Endodermal cell (in vitro differentiated cells): ENCODE results near the gene MROH9. TPM values are rescaled to one million over a fixed set of nuclear protein-coding genes. Genes with fewer than 3 reads are reported as not detected.

Experiments used
- DNase-seq: peaks from one replicate; pipeline ENCODE4 v3.0.0-alpha.2; 2017
- H3K27ac ChIP-seq: 2 replicates; pipeline ENCODE4 v1.5.1; 2013; ENCODE audit warnings: mild to moderate bottlenecking, low read depth, low read length, moderate library complexity
- H3K27me3 ChIP-seq: 2 replicates; pipeline ENCODE4 v1.6.1; 2013; ENCODE audit warnings: mild to moderate bottlenecking, low read length, moderate library complexity; ENCODE audit not compliant: insufficient read depth, control insufficient read depth, poor library complexity, severe bottlenecking
- H3K36me3 ChIP-seq: 2 replicates; pipeline ENCODE4 v1.7.0; 2013; ENCODE audit warnings: mild to moderate bottlenecking, low read length, moderate library complexity; ENCODE audit not compliant: control insufficient read depth, insufficient read depth
- H3K4me1 ChIP-seq: one replicate; pipeline ENCODE4 v1.7.0; 2013; ENCODE audit warnings: low read length; ENCODE audit not compliant: control insufficient read depth, insufficient read depth
- H3K4me3 ChIP-seq: 2 replicates; pipeline ENCODE4 v1.5.1; 2013; ENCODE audit warnings: mild to moderate bottlenecking, low read length, moderate library complexity
- H3K9ac ChIP-seq: 2 replicates; pipeline ENCODE4 v1.6.1; 2013; ENCODE audit warnings: mild to moderate bottlenecking, low read length, moderate library complexity; ENCODE audit not compliant: poor library complexity, severe bottlenecking; ENCODE audit errors: extremely low read depth
- H3K9me3 ChIP-seq: 2 replicates; pipeline ENCODE4 v1.6.1; 2013; ENCODE audit warnings: mild to moderate bottlenecking, low read length, moderate library complexity; ENCODE audit not compliant: control insufficient read depth
- H3K27ac Mint-ChIP-seq: 2 replicates; pipeline ENCODE4 v1.8.0; 2020; ENCODE audit warnings: mixed read lengths
- H3K27me3 Mint-ChIP-seq: 2 replicates; pipeline ENCODE4 v1.8.0; 2021; ENCODE audit warnings: mild to moderate bottlenecking, mixed read lengths; ENCODE audit not compliant: insufficient read depth
- H3K36me3 Mint-ChIP-seq: 2 replicates; pipeline ENCODE4 v1.8.0; 2020; ENCODE audit warnings: low read depth, mixed read lengths
- H3K4me1 Mint-ChIP-seq: 2 replicates; pipeline ENCODE4 v1.8.0; 2020; ENCODE audit warnings: mixed read lengths
- H3K4me3 Mint-ChIP-seq: 2 replicates; pipeline ENCODE4 v1.8.0; 2020; ENCODE audit warnings: mild to moderate bottlenecking, moderate library complexity, mixed read lengths
- H3K9me3 Mint-ChIP-seq: 2 replicates; pipeline ENCODE4 v1.8.0; 2020; ENCODE audit warnings: mild to moderate bottlenecking, mixed read lengths
- CTCF ChIP-seq: fragments of 200-600 bp; sonication (generic); conservative IDR thresholded peaks from 2 replicates; pipeline ENCODE4 v1.5.0; 2021; ENCODE audit warnings: antibody characterized with exemption, mild to moderate bottlenecking
- WGBS, 2 experiments: methylation state at CpG; one replicate each; pipeline versions ENCODE4 v1.1.5 to v1.1.7; 2013; ENCODE audit warnings: missing lambda C conversion rate in 2 of 2, mixed read lengths in 1 of 2; ENCODE audit not compliant: insufficient coverage in 1 of 2, insufficient read length in 1 of 2; 5-methylcytosine and 5-hydroxymethylcytosine counted together
- long read RNA-seq, 4 experiments: library from polyadenylated mRNA in 2 of 4; library from RNA in 1 of 4; library from capped mRNA in 1 of 4; stranded (forward) in 3 of 4; unstranded in 1 of 4; transcript quantifications; one replicate each; pipeline ENCODE4 v2.0.0, GENCODE V29; 2020 to 2021; ENCODE audit warnings: inconsistent platforms in 1 of 4
- polyA plus RNA-seq, 2 experiments: library from polyadenylated mRNA; stranded (reverse); fragments of 50-300 nt; gene quantifications; one replicate each; pipeline ENCODE4 v1.2.3, GENCODE V29; 2013
- total RNA-seq, 2 donors: library from RNA; stranded (reverse); fragmentation: NEBNext Ultra II Directional in 1 of 2; extraction: Animal tissue kit (Norgen Biotek cat#: 25700) in 1 of 2; gene quantifications; 2 replicates in 1 of 2; 3 replicates in 1 of 2; pipeline ENCODE4 v1.2.1, GENCODE V29; 2021

The MROH9 gene
- not detected for total RNA-seq
- polyA plus RNA-seq (2013, experiment 1 of 2): not detected
- polyA plus RNA-seq (2013, experiment 2 of 2): not detected
- long read RNA-seq, experiment 1: 0 reads
- long read RNA-seq, experiment 2: 0 reads
- long read RNA-seq, experiment 3: 0 reads
- long read RNA-seq, experiment 4: 0 reads

GRCh38 chr1:170935231-170935630, at the start of gene MROH9:
Gene MROH9 (plus strand): TSS chr1:170935534. CDS start chr1:170945557, 10,023 bp downstream.
- no peaks in the 10 kb centered on the region for H3K9me3 ChIP-seq
- H3K27ac ChIP-seq: no peak within 1 kb of the TSS
- H3K27ac Mint-ChIP-seq: no peak within 1 kb of the TSS
- peaks cover 4% of the 10 kb centered on the region for H3K9me3 Mint-ChIP-seq
- H3K4me3 ChIP-seq: no peak within 1 kb of the TSS
- no peak for DNase-seq
- H3K27me3 ChIP-seq: no peaks in the 10 kb centered on the region
- no peaks in the 10 kb centered on the region for H3K36me3 ChIP-seq
- no peaks in the 10 kb centered on the region for H3K27me3 Mint-ChIP-seq
- H3K4me3 Mint-ChIP-seq: no peak within 1 kb of the TSS
- H3K9ac ChIP-seq: no peak within 1 kb of the TSS
- no peaks in the 10 kb centered on the region for H3K36me3 Mint-ChIP-seq
- TF ChIP-seq CTCF: no peak
- no peaks in the 10 kb centered on the region for H3K4me1 ChIP-seq
- WGBS, 2 experiments: 96 to 100% methylated on average over 1 to 2 of the region's 2 CpGs
- H3K4me1 Mint-ChIP-seq: no peaks in the 10 kb centered on the region

- no peaks in the 10 kb centered on the region for H3K4me1 ChIP-seq
- Mint-ChIP-seq H3K27ac (no peak overlapping the region), H3K9me3 (no peaks in the 10 kb centered on the region), H3K4me3 (no peak overlapping the region), H3K27me3 (no peaks in the 10 kb centered on the region), H3K36me3 (no peaks in the 10 kb centered on the region), H3K4me1 (no peaks in the 10 kb centered on the region)
- H3K27ac ChIP-seq: no peak overlapping the region
- WGBS, 2 experiments: 88 to 93% methylated on average over 3 of the region's 3 CpGs
- no peak overlapping the region for H3K4me3 ChIP-seq
- H3K27me3 ChIP-seq: no peaks in the 10 kb centered on the region
- no peaks in the 10 kb centered on the region for H3K9me3 ChIP-seq
- no peak overlapping the region for H3K9ac ChIP-seq
- DNase-seq: no peak
- H3K36me3 ChIP-seq: no peaks in the 10 kb centered on the region
- TF ChIP-seq CTCF: no peak
Measured at GRCh38 chr1:170885551-170885950, 49.8 kb upstream of the MROH9 start.

- Mint-ChIP-seq H3K27ac (no peak overlapping the region), H3K9me3 (no peaks in the 10 kb centered on the region), H3K4me3 (no peak overlapping the region), H3K4me1 (no peaks in the 10 kb centered on the region), H3K36me3 (no peaks in the 10 kb centered on the region), H3K27me3 (no peaks in the 10 kb centered on the region)
- no peak overlapping the region for H3K27ac ChIP-seq
- no peak for TF ChIP-seq CTCF
- no peaks in the 10 kb centered on the region for H3K9me3 ChIP-seq
- no peak for DNase-seq
- H3K27me3 ChIP-seq: no peaks in the 10 kb centered on the region
- no peak overlapping the region for H3K4me3 ChIP-seq
- no peaks in the 10 kb centered on the region for H3K4me1 ChIP-seq
- no peak overlapping the region for H3K9ac ChIP-seq
- H3K36me3 ChIP-seq: no peaks in the 10 kb centered on the region
- WGBS, 2 experiments: 71 to 83% methylated on average over 1 to 3 of the region's 3 CpGs
Measured at GRCh38 chr1:170886460-170886859, 48.9 kb upstream of the MROH9 start.
